ENCODE measurements around the gene GLT6D1.

Gene GLT6D1

DNA sequence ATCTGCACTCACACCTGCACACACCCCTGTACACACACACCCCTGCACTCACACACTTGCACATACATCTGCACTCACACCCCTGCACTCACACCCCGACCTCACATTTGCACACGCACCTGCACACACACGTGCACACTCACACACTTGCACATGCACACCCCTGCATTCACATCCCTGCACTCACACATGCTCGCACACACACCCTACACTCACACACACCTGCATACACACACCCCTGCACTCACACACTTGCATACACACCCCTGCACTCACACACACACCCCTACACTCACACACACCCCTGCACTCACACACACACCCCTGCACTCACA, 27.5 kb downstream of the GLT6D1 start:
- no peaks in the 10 kb centered on the region for H3K9me3 ChIP-seq (ENCODE audit: control insufficient read depth, low read length)
- H3K4me1 ChIP-seq (ENCODE audit: control insufficient read depth, insufficient read depth, low read length): no peaks in the 10 kb centered on the region
- no peak overlapping the region for H3K9ac ChIP-seq (ENCODE audit: low read length)
- peaks cover 18% of the 10 kb centered on the region for H3K27me3 ChIP-seq (replicated peaks; ENCODE audit: control insufficient read depth, insufficient read depth, low read length)
- H3K4me3 ChIP-seq (ENCODE audit: low read length): no peak overlapping the region
- no peak for DNase-seq (ENCODE audit: low read depth)
- no peaks in the 10 kb centered on the region for H3K36me3 ChIP-seq (ENCODE audit: control insufficient read depth, insufficient read depth, low read length, severe bottlenecking)

GRCh38 chr9:135611142-135611874, 28.0 kb downstream of the GLT6D1 start:
- H3K9ac ChIP-seq (ENCODE audit: low read length): no peak overlapping the region
- no peaks in the 10 kb centered on the region for H3K36me3 ChIP-seq (ENCODE audit: control insufficient read depth, insufficient read depth, low read length, severe bottlenecking)
- H3K27me3 ChIP-seq (replicated peaks; ENCODE audit: control insufficient read depth, insufficient read depth, low read length): peaks cover 18% of the 10 kb centered on the region
- no peak overlapping the region for H3K4me3 ChIP-seq (ENCODE audit: low read length)
- H3K9me3 ChIP-seq (ENCODE audit: control insufficient read depth, low read length): no peaks in the 10 kb centered on the region
- no peaks in the 10 kb centered on the region for H3K4me1 ChIP-seq (ENCODE audit: control insufficient read depth, insufficient read depth, low read length)
- no peak for DNase-seq (ENCODE audit: low read depth)

DNA sequence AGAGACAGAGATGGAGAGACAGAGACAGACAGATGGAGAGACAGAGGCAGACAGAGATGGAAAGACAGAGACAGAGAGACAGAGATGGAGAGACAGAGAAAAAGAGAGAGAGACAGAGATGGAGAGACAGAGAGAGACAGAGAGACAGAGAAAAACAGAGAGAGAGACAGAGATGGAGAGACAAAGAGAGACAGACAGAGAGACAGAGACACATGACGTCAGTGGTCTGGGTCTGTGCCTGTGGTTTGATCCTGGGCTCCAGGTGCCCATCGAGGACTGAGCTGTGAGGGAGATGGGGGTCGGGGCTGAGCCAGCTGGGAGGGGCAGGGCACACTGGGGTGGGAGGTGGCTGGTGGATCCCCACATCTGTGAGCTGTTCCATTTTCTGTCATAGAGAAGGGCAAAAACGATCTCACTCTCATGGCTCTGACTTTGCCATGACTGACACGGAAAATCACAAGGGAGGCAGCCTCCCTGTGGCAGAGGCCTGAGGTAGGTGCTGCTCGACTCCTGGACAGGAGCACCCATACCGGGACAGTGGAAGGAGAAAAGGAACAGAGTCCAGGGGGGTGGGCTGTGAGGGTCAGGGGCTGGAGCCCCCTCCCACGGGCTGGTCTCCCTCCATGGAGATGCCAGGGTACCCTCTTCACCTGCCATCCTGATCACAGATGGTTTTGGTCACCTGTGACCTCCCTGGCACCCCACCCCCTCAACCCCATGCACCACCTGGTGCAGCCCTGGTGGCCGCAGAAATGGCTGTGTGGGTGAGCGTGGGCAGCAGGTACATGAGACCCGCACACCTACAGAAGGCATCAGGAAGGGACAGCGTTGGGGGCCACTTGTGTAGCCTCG, 28.8 kb downstream of the GLT6D1 start:
- H3K36me3 ChIP-seq (ENCODE audit: control insufficient read depth, insufficient read depth, low read length, severe bottlenecking): no peaks in the 10 kb centered on the region

GRCh38 chr9:135609366-135609955, 29.9 kb downstream of the GLT6D1 start:
- Histone ChIP-seq H3K27me3 (replicated peaks; ENCODE audit: control insufficient read depth, insufficient read depth, low read length) (peaks cover 22% of the 10 kb centered on the region), H3K4me1 (ENCODE audit: control insufficient read depth, insufficient read depth, low read length) (no peaks in the 10 kb centered on the region), H3K9me3 (ENCODE audit: control insufficient read depth, low read length) (no peaks in the 10 kb centered on the region), H3K36me3 (ENCODE audit: control insufficient read depth, insufficient read depth, low read length, severe bottlenecking) (no peaks in the 10 kb centered on the region), H3K9ac (ENCODE audit: low read length) (no peak overlapping the region), H3K4me3 (ENCODE audit: low read length) (no peak overlapping the region)
- DNase-seq (ENCODE audit: low read depth): no peak

More for the DNA sequence above, 28.8 kb downstream of the GLT6D1 start:
- Histone ChIP-seq H3K4me3 (ENCODE audit: low read length) (no peak overlapping the region), H3K9ac (ENCODE audit: low read length) (no peak overlapping the region), H3K27me3 (replicated peaks; ENCODE audit: control insufficient read depth, insufficient read depth, low read length) (peaks cover 22% of the 10 kb centered on the region), H3K4me1 (ENCODE audit: control insufficient read depth, insufficient read depth, low read length) (no peaks in the 10 kb centered on the region), H3K9me3 (ENCODE audit: control insufficient read depth, low read length) (no peaks in the 10 kb centered on the region)
- no peak for DNase-seq (ENCODE audit: low read depth)

GRCh38 chr9:135608999-135609317, 30.4 kb downstream of the GLT6D1 start:
- Histone ChIP-seq H3K4me3 (ENCODE audit: low read length) (no peak overlapping the region), H3K9me3 (ENCODE audit: control insufficient read depth, low read length) (no peaks in the 10 kb centered on the region), H3K4me1 (ENCODE audit: control insufficient read depth, insufficient read depth, low read length) (no peaks in the 10 kb centered on the region), H3K9ac (ENCODE audit: low read length) (no peak overlapping the region), H3K27me3 (replicated peaks; ENCODE audit: control insufficient read depth, insufficient read depth, low read length) (peaks cover 26% of the 10 kb centered on the region), H3K36me3 (ENCODE audit: control insufficient read depth, insufficient read depth, low read length, severe bottlenecking) (no peaks in the 10 kb centered on the region)
- DNase-seq (ENCODE audit: low read depth): no peak

DNA sequence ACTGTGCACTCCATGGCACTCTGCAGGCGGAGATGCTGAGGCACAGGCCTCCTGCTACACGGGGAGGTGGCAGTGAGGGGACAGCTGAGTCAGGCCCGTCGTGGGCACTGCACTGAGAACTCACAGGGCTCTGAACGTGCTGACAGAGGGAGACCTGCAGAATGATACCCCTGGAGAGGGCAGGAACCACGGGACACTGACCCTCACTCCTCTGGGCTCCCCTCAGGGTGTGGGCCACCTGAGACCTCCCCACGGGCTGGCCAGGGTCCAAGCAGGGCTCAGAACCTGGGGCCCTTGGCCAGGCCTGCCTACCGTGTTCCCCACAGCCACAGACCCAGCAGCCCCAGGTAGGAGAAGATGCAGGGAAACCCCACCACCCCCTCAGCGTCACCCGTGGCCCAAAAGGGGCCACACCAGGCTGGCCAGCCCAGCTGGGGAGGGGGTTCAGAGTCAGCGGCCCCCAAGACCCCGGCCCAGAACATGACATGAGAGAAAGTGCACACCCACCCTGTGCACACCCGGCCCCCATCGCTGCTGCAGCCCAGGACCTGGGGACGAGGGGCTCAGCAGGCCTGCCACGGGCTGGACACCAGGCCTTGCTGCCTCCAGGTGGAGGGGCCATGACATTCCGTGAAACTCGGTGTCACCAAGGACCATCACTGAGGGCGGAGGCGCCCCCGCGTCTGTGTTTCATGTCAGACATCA, 30.9 kb downstream of the GLT6D1 start:
- H3K9ac ChIP-seq (ENCODE audit: low read length): no peak overlapping the region
- H3K4me3 ChIP-seq (ENCODE audit: low read length): no peak overlapping the region
- no peak for DNase-seq (ENCODE audit: low read depth)
- H3K27me3 ChIP-seq (replicated peaks; ENCODE audit: control insufficient read depth, insufficient read depth, low read length): peaks cover 26% of the 10 kb centered on the region
- H3K36me3 ChIP-seq (ENCODE audit: control insufficient read depth, insufficient read depth, low read length, severe bottlenecking): no peaks in the 10 kb centered on the region
- H3K9me3 ChIP-seq (ENCODE audit: control insufficient read depth, low read length): no peaks in the 10 kb centered on the region
- H3K4me1 ChIP-seq (ENCODE audit: control insufficient read depth, insufficient read depth, low read length): no peaks in the 10 kb centered on the region

DNA sequence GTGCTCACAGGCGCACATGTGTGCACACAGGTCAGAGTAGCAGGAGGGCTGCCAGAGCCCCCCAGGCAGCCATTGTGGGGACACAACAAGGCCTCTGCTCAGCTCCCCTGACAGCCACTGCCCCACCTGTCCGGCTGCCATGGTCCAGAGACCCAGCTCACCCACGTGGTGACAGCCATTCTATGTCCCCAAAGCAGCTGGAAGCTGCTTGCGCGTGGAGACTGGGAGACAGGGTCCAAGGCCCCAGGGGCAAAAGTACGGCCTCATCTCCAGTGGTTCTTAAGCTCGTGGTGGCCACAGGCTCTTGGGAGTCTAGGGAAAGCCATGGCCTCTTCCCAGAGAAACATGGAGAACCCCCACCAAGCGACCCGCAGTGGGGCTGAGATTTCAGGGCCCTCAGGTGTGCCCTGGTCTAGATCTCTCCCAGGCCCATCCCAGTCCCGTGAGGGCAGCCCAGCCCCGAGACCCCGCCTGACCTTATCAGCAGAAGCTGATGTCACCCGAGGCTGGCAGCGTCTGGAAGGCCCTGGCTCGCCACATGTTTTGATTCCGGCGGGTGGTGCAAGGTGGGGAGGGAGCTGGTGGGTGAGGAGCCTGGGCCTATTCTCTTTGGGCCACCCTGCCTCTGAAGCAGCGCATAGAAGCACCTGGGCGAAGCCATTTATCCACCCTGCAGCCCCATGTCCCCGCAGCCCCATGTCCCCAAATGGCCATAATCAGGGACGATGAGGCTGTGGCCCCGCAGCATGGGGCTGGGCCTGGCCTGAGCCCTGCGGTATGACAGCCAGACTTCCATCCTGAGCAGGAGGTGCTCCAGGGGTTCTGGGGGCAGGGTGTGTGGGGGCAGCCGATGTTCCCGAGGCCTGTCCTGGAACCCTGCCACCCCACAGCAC, 31.7 kb downstream of the GLT6D1 start:
- peaks cover 22% of the 10 kb centered on the region for H3K27me3 ChIP-seq (replicated peaks; ENCODE audit: control insufficient read depth, insufficient read depth, low read length)
- no peak for DNase-seq (ENCODE audit: low read depth)
- H3K4me1 ChIP-seq (ENCODE audit: control insufficient read depth, insufficient read depth, low read length): no peaks in the 10 kb centered on the region
- no peaks in the 10 kb centered on the region for H3K9me3 ChIP-seq (ENCODE audit: control insufficient read depth, low read length)
- H3K4me3 ChIP-seq (ENCODE audit: low read length): no peak overlapping the region
- no peak overlapping the region for H3K9ac ChIP-seq (ENCODE audit: low read length)
- no peaks in the 10 kb centered on the region for H3K36me3 ChIP-seq (ENCODE audit: control insufficient read depth, insufficient read depth, low read length, severe bottlenecking)

DNA sequence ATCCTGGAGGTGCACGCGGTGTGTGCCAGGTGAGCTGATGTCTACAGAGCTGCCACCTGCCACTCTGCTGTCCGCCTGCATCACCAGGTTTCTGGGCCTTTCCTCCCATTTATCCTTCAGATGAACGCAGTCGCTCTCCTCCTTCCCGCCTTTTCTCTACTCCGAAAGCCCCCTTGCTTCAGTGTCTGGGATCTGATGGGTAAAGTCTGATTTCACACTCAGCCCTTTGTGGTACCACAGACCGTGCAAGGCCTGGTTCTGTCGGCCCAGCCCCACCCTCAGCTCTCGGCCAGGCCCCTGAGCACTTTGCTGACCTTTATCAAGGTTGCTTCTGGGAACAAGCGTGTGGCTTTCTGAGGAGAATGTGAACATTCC, 32.5 kb downstream of the GLT6D1 start:
- no peaks in the 10 kb centered on the region for H3K36me3 ChIP-seq (ENCODE audit: control insufficient read depth, insufficient read depth, low read length, severe bottlenecking)
- H3K4me3 ChIP-seq (ENCODE audit: low read length): no peak overlapping the region
- no peaks in the 10 kb centered on the region for H3K9me3 ChIP-seq (ENCODE audit: control insufficient read depth, low read length)
- no peak overlapping the region for H3K9ac ChIP-seq (ENCODE audit: low read length)
- H3K4me1 ChIP-seq (ENCODE audit: control insufficient read depth, insufficient read depth, low read length): no peaks in the 10 kb centered on the region
- peaks cover 22% of the 10 kb centered on the region for H3K27me3 ChIP-seq (replicated peaks; ENCODE audit: control insufficient read depth, insufficient read depth, low read length)
- DNase-seq (ENCODE audit: low read depth): no peak

GRCh38 chr9:135605238-135605781, 34.0 kb downstream of the GLT6D1 start:
- DNase-seq (ENCODE audit: low read depth): no peak
- no peaks in the 10 kb centered on the region for H3K9me3 ChIP-seq (ENCODE audit: control insufficient read depth, low read length)
- no peaks in the 10 kb centered on the region for H3K4me1 ChIP-seq (ENCODE audit: control insufficient read depth, insufficient read depth, low read length)
- H3K27me3 ChIP-seq (replicated peaks; ENCODE audit: control insufficient read depth, insufficient read depth, low read length): peaks cover 35% of the 10 kb centered on the region
- H3K36me3 ChIP-seq (ENCODE audit: control insufficient read depth, insufficient read depth, low read length, severe bottlenecking): no peaks in the 10 kb centered on the region
- H3K4me3 ChIP-seq (ENCODE audit: low read length): no peak overlapping the region
- no peak overlapping the region for H3K9ac ChIP-seq (ENCODE audit: low read length)

DNA sequence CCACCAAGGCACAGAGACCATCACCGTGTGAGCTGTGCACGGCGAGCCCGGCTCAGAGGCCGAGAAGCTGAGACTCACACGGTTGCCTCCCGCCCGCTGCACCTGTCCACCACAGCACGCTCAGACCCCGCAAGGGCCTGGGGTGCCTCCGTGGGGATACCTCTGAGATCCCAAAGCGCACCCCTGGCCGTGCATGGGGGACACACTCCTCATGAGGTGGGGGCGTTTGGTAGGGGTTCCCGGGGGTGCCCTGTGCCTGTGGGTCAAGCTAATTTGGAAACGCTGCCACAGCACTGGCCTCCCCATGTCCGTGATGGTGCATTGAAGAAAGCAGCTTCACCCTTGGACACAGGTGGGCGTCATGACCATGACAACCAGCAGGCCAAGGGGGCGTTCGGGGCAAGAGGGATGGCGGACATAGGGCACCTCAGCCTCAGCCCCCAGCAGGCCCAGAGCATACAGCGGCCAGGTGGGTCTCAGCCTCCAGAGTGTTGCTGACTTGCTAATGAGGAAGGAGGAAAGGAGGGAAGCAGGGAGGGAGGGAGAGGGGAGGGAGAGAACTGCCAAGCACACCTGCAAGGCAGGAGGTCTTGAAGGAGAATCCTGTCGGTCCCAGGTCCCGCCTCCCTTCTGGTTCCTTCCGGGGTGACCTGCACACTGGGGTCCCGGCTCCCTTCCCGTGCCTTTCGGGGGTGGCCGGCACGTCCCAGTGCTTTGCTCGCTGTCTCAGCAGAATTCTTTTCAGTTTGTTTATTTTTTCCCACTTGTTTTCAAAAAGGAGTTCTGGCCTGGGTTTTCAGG, 34.7 kb downstream of the GLT6D1 start:
- no peaks in the 10 kb centered on the region for H3K4me1 ChIP-seq (ENCODE audit: control insufficient read depth, insufficient read depth, low read length)
- no peak overlapping the region for H3K4me3 ChIP-seq (ENCODE audit: low read length)
- no peaks in the 10 kb centered on the region for H3K9me3 ChIP-seq (ENCODE audit: control insufficient read depth, low read length)
- no peak overlapping the region for H3K9ac ChIP-seq (ENCODE audit: low read length)
- H3K27me3 ChIP-seq (replicated peaks; ENCODE audit: control insufficient read depth, insufficient read depth, low read length): peaks cover 31% of the 10 kb centered on the region
- DNase-seq (ENCODE audit: low read depth): no peak
- no peaks in the 10 kb centered on the region for H3K36me3 ChIP-seq (ENCODE audit: control insufficient read depth, insufficient read depth, low read length, severe bottlenecking)

All from adipocyte (in vitro differentiated cells).